Tibial nerve (tissue), 4 donors: ENCODE measurements around the gene DPP8. TPM values are rescaled to one million over a fixed set of nuclear protein-coding genes. Genes with fewer than 3 reads are reported as not detected.

Source experiments
- DNase-seq, 2 donors: peaks; one replicate each; pipeline ENCODE4 v3.0.0-alpha.2; 2019; ENCODE audit warnings: low spot score in 2 of 2
- H3K27ac ChIP-seq, 4 donors: fragments of 200-600 bp; sonication (generic) in 3 of 4; one replicate each; pipeline ENCODE4 v1.5.1; 2017 to 2019; ENCODE audit warnings: mild to moderate bottlenecking in 1 of 4
- H3K27me3 ChIP-seq, 2 donors: fragments of 200-600 bp; sonication (generic) in 1 of 2; one replicate each; pipeline versions ENCODE4 v1.5.1 to v1.6.0; 2017 to 2019
- H3K36me3 ChIP-seq, 3 donors: fragments of 200-600 bp; sonication (generic); one replicate each; pipeline ENCODE4 v1.5.1; 2018 to 2019
- H3K4me1 ChIP-seq, 4 donors: fragments of 200-600 bp; sonication (generic) in 3 of 4; one replicate each; pipeline ENCODE4 v1.5.1; 2017 to 2019
- H3K4me3 ChIP-seq, 4 donors: fragments of 200-600 bp; sonication (generic) in 3 of 4; one replicate each; pipeline ENCODE4 v1.5.1; 2017 to 2019; ENCODE audit warnings: mild to moderate bottlenecking in 1 of 4, moderate library complexity in 1 of 4
- H3K9me3 ChIP-seq, 4 donors: fragments of 200-600 bp; sonication (generic) in 3 of 4; one replicate each; pipeline ENCODE4 v1.5.1; 2017 to 2019
- EP300 ChIP-seq, 2 donors: sonication (generic); formaldehyde crosslinking; IDR thresholded peaks; one replicate each; pipeline ENCODE4 v1.6.1; 2017; ENCODE audit warnings: antibody characterized with exemption in 2 of 2, mild to moderate bottlenecking in 1 of 2
- POLR2A ChIP-seq, 2 donors: fragments of 450-650 bp; IDR thresholded peaks; one replicate each; pipeline ENCODE4 v1.6.1; 2017; ENCODE audit warnings: antibody characterized with exemption in 2 of 2, mild to moderate bottlenecking in 2 of 2, moderate library complexity in 2 of 2
- WGBS, 2 donors: methylation state at CpG; one replicate each; pipeline ENCODE4 v1.1.5; 2018; 5-methylcytosine and 5-hydroxymethylcytosine counted together
- total RNA-seq, 4 donors: library from RNA; depleted of rRNA; stranded (reverse); fragments of >200 nt; gene quantifications; one replicate each; pipeline ENCODE4 v1.1.0, GENCODE V29; 2016
- TF ChIP-seq, protein P1 (sequence below), 5 experiments: fragments of 200-600 bp in 3 of 5; fragments of 450-650 bp in 2 of 5; sonication (generic) in 3 of 5; IDR thresholded peaks; one replicate each; pipeline ENCODE4 v1.5.1; 2016 to 2019; ENCODE audit warnings: antibody characterized with exemption in 5 of 5, mild to moderate bottlenecking in 3 of 5, moderate library complexity in 2 of 5

The DPP8 gene
- total RNA-seq, 4 donors from 2014 or later, result 31.2 to 49.4 (median 37.6) TPM

DNA sequence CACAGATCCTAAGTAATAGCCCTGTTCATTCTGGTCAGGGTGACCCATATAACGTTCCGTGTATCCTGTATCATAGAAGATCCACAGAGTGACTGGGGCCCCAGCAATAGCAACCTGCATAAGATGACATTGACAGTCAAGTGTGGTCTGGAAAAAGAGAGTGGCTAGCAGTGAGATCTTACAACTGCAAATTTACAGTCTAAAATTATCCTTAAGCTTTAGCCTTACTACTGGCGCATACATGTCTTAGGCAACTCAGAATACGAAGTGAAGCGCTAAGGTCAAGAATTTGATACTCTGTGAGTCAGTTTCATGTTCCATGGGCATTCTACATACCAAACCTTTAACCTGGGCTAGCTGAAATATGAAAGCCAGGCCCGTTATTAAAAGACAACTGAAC, 65.5 kb downstream of the DPP8 start:
- no peak for DNase-seq
- Histone ChIP-seq H3K4me1 (no peaks in the 10 kb centered on the region), H3K27me3 (no peaks in the 10 kb centered on the region), H3K36me3 (peaks cover 0 to 92% (median 32%) of the 10 kb centered on the region in 3 donors), H3K9me3 (no peaks in the 10 kb centered on the region), H3K27ac (no peak overlapping the region), H3K4me3 (no peak overlapping the region)
- WGBS, 2 donors, result 88 to 89% methylated on average over 6 of the region's 6 CpGs
- TF ChIP-seq, protein P1, sequence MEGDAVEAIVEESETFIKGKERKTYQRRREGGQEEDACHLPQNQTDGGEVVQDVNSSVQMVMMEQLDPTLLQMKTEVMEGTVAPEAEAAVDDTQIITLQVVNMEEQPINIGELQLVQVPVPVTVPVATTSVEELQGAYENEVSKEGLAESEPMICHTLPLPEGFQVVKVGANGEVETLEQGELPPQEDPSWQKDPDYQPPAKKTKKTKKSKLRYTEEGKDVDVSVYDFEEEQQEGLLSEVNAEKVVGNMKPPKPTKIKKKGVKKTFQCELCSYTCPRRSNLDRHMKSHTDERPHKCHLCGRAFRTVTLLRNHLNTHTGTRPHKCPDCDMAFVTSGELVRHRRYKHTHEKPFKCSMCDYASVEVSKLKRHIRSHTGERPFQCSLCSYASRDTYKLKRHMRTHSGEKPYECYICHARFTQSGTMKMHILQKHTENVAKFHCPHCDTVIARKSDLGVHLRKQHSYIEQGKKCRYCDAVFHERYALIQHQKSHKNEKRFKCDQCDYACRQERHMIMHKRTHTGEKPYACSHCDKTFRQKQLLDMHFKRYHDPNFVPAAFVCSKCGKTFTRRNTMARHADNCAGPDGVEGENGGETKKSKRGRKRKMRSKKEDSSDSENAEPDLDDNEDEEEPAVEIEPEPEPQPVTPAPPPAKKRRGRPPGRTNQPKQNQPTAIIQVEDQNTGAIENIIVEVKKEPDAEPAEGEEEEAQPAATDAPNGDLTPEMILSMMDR (IDR thresholded peaks at IDR 0.05), result no peak
- TF ChIP-seq POLR2A (IDR thresholded peaks at IDR 0.05), result no peak
- no peak for TF ChIP-seq EP300 (IDR thresholded peaks at IDR 0.05)

DNA sequence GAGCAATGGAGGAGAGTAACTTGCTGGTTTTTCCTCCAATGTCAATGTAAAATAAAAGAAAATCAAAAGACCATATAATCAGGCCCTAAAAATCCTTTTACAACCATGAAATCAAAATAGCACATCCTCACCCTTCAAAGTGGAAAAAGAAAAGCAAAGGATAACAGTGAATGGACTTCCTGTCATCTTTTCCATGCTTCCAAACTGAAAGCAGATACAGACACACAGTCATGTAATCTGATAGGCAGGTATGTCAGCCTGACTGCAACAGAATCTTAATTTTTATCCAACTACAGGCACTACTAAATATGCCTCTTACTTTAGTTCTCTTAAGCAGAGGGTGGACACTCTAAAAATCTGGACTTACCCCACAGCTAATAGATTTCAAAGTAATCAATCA, 66.9 kb downstream of the DPP8 start:
- Histone ChIP-seq H3K36me3 (peaks cover 0 to 93% (median 30%) of the 10 kb centered on the region in 3 donors), H3K9me3 (no peaks in the 10 kb centered on the region), H3K4me3 (no peak overlapping the region), H3K27me3 (no peaks in the 10 kb centered on the region), H3K27ac (no peak overlapping the region), H3K4me1 (no peaks in the 10 kb centered on the region)
- no peak for DNase-seq
- TF ChIP-seq, protein P1 (IDR thresholded peaks at IDR 0.05), result no peak
- TF ChIP-seq EP300 (IDR thresholded peaks at IDR 0.05), result no peak
- no peak for TF ChIP-seq POLR2A (IDR thresholded peaks at IDR 0.05)

DNA sequence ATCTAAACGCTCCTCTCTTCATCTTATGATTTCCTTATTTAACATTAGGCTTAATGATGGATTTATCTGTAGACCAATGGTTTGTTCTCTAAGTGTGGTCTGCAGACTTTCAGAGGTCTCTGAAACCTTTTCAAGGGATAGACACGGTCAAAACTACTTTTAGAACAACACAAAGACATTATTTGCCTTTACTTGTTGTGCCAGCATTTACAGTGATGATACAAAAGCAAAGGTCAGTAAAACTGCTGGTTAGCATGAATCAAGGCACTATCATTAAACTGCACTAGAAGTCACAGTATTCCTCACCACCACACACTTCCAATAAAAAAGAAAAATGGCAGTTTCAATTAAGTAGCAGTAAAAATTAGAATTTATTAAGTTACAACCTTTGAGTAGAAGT, 70.3 kb downstream of the DPP8 start:
- Histone ChIP-seq H3K4me3 (no peak overlapping the region), H3K9me3 (no peaks in the 10 kb centered on the region), H3K36me3 (peaks cover 0 to 77% (median 19%) of the 10 kb centered on the region in 3 donors), H3K4me1 (no peaks in the 10 kb centered on the region), H3K27ac (no peak overlapping the region), H3K27me3 (no peaks in the 10 kb centered on the region)
- DNase-seq, result no peak
- TF ChIP-seq, protein P1 (IDR thresholded peaks at IDR 0.05), result no peak
- TF ChIP-seq POLR2A (IDR thresholded peaks at IDR 0.05), result no peak
- TF ChIP-seq EP300 (IDR thresholded peaks at IDR 0.05), result no peak
- 74 to 77% methylated on average over 2 of the region's 2 CpGs for WGBS, 2 donors

DNA sequence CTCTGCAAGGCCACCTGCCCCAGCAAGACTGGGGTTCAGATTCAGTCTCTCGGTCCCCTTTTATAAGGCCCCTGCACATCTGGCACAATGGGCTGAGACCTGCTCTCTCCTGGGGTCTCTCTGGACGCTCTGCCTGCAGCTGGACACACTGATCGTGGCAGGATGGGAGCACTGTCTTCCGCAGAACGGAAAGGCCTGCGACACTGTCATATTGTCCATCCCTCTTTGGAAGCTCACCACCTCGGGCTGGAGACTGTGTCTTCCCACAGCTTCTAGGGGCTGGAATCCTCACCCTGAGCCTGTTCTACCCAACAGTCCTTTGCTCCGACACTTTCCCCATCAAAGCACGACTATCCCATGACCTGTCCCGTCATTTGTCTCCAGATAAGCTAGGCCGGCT, 83.3 kb downstream of the DPP8 start:
- no peak for DNase-seq

DNA sequence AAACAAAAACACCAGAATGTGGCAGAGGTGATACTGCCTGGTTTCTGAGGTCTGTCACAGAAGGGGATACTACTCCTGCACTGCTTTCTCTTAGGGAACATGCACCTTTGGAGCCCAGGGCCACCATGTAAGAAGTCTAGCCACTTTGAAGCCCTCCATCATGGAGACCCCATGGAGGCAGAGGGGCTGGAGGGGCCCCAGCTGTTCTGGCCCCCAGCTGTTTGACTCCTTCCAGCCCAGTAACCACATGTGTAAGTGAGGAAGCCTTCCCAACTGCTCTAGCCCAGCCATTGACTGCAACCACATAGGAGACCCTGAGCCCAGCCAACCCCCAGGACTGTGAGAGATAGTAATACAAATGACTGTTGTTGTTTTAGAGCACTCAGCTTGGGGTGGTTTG, 85.8 kb downstream of the DPP8 start:
- TF ChIP-seq EP300 (IDR thresholded peaks at IDR 0.05), result no peak
- TF ChIP-seq, protein P1 (IDR thresholded peaks at IDR 0.05), result no peak
- no peak for TF ChIP-seq POLR2A (IDR thresholded peaks at IDR 0.05)
- Histone ChIP-seq H3K4me3 (no peak overlapping the region), H3K27me3 (no peaks in the 10 kb centered on the region), H3K9me3 (no peaks in the 10 kb centered on the region), H3K27ac (no peak overlapping the region), H3K4me1 (no peaks in the 10 kb centered on the region), H3K36me3 (no peaks in the 10 kb centered on the region)
- no peak for DNase-seq

More for the DNA sequence above, 83.3 kb downstream of the DPP8 start:
- Histone ChIP-seq H3K27me3 (no peaks in the 10 kb centered on the region), H3K4me1 (no peaks in the 10 kb centered on the region), H3K9me3 (no peaks in the 10 kb centered on the region), H3K27ac (no peak overlapping the region), H3K4me3 (no peak overlapping the region), H3K36me3 (no peaks in the 10 kb centered on the region)
- TF ChIP-seq, protein P1 (IDR thresholded peaks at IDR 0.05), result no peak
- TF ChIP-seq POLR2A (IDR thresholded peaks at IDR 0.05) (no peak), EP300 (IDR thresholded peaks at IDR 0.05) (no peak)
- 77 to 89% methylated on average over 11 of the region's 11 CpGs for WGBS, 2 donors
